Hippocampal formation (tissue), 2 donors: ENCODE measurements around the gene PTPRE.

Source experiments
- DNase-seq, 2 donors: peaks; one replicate each; lab custom pipeline; 2025; lab: John Stamatoyannopoulos, UW

PTPRE gene, protein sequence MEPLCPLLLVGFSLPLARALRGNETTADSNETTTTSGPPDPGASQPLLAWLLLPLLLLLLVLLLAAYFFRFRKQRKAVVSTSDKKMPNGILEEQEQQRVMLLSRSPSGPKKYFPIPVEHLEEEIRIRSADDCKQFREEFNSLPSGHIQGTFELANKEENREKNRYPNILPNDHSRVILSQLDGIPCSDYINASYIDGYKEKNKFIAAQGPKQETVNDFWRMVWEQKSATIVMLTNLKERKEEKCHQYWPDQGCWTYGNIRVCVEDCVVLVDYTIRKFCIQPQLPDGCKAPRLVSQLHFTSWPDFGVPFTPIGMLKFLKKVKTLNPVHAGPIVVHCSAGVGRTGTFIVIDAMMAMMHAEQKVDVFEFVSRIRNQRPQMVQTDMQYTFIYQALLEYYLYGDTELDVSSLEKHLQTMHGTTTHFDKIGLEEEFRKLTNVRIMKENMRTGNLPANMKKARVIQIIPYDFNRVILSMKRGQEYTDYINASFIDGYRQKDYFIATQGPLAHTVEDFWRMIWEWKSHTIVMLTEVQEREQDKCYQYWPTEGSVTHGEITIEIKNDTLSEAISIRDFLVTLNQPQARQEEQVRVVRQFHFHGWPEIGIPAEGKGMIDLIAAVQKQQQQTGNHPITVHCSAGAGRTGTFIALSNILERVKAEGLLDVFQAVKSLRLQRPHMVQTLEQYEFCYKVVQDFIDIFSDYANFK

DNA sequence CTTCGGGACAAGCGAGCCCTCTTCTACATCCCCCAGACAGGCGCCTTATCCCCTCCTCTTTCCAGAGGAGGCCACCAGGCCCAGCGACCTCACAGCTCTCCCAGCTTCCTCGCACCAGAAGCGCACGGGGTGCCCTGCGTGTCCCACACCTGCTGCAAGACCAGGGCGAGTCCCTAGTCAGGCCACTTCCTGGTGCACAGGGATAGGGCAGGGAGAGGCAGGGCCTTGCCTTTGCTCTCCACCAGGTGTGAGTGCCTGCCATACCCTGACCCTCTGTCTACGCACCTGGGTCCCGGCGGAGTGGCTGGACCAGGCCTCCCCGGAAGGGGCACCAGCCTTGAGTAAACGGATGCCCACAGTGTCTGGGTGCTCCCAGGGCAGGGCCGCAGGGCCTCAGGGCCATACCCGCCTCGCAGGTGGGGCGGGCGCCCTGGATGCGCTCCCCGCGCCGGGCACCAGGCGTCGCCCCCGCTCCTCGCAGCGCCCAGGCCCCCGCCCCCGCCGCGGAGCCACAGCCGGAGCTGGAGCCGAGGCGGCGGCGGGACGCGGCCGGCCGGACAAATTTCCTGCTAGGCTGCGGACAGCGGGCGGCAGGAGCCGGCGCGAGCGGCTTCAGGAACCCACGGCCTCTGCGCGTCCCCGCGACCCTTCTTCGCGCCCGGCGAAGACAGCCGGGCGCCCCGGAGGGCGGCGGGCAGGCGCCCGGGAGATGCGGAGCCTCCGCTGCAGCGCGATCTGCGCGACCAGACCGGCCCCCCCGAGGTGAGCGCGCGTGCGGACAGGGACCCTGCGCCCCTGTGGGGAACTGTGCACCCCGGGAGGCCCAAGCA, at the start of gene PTPRE:
PTPRE (plus strand) TSS at position 556 of the 830 bp plus-strand sequence. CDS start 133,779 bp downstream, outside the sequence.
- DNase-seq: peak in 1 of 2 donors; percentile 57

- no peak for DNase-seq
Measured at GRCh38 chr10:127860592-127860991, 46.3 kb upstream of the PTPRE start.

DNA sequence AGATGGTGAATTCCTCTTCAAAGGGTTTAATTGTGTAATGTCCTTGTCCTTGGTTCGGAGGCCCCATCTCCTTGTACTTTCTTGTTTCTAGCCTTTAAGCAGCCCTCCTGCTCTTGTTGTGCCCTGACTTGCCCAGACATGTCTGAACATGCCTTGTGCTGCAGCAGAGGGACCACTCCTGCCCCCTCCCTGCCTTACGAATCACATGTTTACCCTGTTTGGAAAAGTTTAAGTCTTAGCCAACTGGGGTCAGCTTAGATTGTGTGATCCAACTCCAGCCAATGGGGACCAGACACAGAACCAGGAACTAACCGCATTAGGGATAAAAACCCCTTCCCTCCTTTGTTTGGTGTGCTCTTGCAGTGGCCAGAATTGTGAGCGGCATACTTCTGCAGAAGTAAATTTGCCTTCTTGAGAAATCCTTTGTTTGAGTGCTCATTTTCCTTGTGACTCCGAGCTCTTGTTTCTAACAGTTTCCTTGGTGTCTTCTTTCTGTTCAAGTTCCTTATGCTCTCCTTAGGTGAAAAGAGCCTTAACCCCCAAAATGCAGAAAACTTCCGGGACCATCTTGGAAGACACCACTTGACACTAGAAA, 43.6 kb upstream of the PTPRE start:
- no peak for DNase-seq

DNA sequence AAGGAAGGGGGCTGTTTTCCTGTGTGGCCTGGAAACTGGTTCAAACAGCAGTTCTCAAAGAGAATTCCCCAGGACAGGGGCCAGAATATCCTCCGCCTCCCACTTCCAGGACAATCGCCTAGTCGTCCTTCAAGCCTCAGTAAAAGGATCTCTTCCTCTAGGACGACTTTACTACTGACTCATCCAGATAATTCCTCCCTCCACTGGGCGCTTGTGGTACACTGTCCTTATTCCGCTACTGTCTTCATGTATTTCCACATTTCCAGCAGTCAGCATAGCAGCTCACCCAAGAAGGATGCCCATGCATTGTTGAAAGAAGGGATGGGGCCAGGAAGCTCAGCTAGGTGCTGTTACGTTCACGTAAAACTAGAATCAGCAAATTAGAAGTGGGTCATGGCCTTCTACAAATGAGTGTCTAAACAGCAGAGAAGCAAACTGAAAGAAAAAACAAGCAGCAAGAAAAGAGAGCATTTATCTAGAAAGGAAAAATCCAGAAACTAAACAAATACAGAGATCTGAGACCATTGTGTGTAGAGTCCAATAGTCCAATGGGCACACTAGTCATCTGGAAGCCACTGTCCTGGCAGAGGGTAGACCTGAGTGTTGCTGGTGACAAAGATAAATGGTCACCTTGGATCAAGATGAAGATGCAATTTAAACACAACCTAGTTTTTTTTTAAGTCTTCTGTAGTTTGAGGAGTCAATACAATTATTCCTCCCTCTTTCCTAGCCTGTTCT, 40.5 kb upstream of the PTPRE start:
- DNase-seq: no peak

DNA sequence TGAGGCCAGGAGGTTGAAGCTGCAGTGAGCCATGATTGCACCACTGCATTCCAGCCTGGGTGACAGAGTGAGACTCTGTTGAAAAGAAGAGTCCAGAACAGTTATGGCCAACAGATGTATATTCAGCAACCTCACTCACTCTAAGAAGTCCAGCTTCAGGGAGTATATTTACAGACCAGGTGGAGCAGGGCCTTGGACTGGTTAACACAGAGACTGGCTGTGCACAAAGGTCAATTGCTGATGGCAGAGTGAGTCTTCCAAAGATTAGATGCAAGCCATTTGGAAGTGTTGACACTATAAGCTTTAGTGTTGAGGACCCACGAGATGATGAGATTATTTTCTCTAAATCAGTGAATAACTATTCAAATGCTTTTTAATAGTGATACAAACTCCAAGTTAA, 39.1 kb upstream of the PTPRE start:
- no peak for DNase-seq

DNA sequence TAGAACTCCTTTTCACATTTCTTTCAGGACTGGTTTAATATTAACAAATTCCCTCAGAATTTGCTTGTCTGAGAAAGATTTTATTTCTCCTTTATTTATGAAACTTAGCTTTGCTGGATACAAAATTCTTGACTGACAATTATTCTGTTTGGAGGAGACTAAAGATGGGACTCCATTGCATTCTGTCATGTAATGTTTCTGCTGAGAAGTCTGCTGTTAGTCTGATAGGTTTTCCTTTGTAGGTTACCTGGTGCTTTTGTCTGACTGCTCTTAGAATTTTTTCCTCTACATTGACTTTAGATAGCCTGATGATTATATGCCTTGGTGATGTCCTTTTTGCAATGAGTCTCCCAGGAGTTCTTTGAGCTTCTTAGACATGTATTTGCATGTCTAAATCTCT, 37.6 kb upstream of the PTPRE start:
- no peak for DNase-seq

- DNase-seq: no peak
Measured at GRCh38 chr10:127871631-127872010, 35.3 kb upstream of the PTPRE start.

GRCh38 chr10:127872011-127872761, 34.7 kb upstream of the PTPRE start:
- no peak for DNase-seq

- no peak for DNase-seq
Measured at GRCh38 chr10:127872871-127873600, 33.9 kb upstream of the PTPRE start.

DNA sequence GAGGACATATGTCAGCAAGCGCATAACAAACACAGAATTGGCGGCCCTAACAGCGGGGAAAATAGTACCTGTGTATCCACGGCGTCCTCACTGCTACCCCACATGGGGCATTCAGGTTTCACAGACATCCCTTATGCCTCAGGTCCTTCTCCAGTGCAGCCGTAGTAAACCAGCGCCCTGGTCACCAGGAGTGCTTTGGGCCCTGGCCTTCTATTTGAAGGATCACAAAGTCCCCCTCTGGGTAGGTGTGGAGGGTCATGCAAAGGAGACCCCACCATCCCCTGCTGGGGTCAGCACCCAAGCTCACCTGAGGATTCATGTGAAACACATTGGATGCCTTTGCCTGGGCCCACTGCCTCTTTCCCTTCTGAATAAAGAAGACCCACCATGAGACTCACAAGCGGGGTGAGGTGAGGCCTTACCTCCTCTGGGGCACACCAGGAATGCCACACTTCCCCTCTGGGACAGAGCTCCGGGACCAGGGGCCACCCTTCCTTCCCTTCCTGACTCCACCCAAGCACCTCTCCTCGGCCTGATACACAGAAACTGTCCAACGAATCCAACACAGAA, 32.9 kb upstream of the PTPRE start:
- no peak for DNase-seq

DNA sequence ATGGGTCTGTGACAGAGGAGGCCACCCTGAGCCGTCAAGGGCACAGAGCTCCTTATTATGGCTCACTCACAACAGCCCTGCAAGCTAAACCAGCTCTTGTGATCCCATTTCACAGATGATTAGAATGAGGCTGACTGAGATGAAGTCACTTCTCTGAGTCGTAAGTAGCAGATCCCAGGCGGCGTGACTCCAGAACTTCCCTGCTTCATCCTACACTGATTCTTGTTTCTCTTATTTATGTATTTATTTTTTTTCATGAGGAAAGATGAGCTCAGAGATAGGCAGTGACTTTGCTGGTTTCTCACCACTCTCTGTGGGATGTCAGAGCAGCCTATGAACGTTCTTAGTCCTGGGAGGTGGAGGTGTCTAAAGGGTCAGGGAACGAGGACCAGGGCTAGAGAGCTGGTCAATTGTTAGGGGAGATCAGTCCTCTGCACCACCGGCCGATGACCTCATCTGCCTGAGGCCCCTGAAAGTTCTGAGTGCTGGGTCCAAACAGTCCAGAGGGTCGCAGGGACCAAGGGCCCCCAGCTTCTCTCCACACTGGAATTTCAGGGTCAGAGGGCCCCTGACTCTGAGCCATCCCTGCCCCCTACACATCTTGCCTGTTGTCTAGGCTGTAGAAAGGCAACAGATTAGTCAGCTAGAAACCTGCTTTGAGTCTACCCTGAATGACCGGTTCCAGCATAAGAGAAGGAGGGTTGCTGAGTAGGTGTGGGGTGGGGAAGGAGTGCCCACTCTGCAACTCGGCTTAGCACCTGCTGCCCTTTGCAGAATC, 32.0 kb upstream of the PTPRE start:
- no peak for DNase-seq

GRCh38 chr10:127875449-127875765, 31.5 kb upstream of the PTPRE start:
- DNase-seq: no peak

DNA sequence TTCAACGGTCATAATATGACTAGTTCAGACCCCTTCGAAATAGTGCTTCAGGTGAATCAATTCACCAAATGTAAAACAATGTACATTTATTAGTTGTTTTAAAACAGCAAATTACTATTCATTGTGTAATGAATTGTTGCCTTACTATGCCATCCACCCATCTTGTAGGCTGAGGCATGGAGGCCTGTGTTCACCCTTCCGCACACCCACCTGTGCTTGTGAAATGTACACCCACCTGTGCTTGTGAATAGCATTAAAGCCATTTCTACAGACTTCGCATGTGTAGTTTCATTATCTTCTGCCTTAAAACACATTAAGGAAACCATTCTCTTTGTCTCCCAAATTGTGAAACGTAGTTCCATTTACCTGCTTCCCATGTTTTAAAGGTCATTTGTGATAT, 31.0 kb upstream of the PTPRE start:
- no peak for DNase-seq

GRCh38 chr10:127877116-127877515, 29.8 kb upstream of the PTPRE start:
- no peak for DNase-seq

- no peak for DNase-seq
Measured at GRCh38 chr10:127877699-127878098, 29.2 kb upstream of the PTPRE start.

DNA sequence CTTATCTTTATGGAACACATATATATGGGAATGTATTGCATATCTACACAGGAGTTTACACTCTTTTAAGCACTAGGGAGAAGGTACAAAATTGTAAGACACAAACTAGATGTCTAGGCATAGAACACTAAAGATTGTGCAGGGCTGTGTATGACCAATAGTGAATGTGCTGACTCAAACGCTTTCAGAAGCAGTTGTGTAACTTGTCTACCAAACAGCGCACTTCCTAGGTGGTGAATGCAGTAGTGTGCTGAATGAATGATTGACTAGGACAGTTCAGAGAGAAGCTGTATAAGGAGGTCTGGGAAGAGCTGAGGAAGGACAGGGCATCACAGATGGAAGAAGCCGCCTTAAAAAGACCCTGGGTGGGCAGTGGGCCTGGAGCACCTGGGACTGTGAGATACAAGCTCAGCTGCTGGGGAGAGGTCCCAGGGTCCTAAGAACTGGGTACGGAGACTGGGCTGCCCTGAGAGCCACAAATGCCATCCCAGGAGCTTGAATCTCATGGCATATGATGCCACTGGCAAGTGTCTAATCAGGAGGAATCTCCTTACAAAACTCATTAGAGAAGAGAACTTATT, 28.3 kb upstream of the PTPRE start:
- no peak for DNase-seq

GRCh38 chr10:127880557-127880956, 26.3 kb upstream of the PTPRE start:
- DNase-seq: peak; percentile 40 to 46

GRCh38 chr10:127881262-127881661, 25.6 kb upstream of the PTPRE start:
- DNase-seq: no peak

DNA sequence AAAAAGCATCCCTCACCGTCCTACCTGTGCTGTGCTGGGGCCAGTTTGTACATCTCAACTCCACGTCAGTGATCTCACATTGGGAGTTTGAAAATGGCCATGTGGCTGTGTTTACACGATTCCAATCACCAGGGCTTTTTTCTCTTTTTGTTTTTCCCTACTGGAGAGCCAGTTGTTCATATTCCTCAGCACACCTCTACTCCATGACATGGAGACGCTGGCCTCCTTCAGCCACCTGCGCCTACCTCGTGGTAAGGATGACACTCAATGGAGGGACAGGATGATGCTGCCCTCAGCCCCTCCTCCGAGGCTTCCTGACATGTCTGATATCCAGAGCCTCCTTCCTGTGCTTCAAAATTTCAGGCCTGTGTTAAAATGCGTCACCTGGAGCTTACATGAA, 24.5 kb upstream of the PTPRE start:
- no peak for DNase-seq
